DMS153 treated with DMSO at 0.1 percent for 48 hours (cell line): ENCODE results near the gene GSDME.

Experiments used
- DNase-seq: peaks from one replicate; lab custom pipeline; 2025; ENCODE audit not compliant: unreplicated experiment; lab: John Stamatoyannopoulos, UW

GSDME gene

DNA sequence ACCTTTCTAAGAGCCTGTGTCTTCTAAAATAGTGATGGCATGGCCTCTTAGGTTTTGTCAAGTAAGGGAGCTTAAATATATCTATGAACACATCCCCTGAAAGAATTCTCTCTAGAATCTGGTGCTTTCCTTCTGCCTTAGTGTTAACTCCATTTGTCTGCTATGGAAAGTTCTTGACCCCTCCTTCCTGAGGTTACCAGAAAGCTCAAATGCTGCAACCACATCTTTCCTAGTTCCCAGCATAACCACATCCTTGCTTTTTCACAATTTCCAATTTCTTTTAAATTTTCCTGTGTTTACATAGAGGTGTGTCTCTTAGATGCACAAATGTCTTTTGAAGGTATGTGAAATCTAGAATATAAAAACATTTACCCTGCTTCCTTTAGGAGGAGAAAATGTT, 16.4 kb upstream of the GSDME start:
- DNase-seq: no peak

DNA sequence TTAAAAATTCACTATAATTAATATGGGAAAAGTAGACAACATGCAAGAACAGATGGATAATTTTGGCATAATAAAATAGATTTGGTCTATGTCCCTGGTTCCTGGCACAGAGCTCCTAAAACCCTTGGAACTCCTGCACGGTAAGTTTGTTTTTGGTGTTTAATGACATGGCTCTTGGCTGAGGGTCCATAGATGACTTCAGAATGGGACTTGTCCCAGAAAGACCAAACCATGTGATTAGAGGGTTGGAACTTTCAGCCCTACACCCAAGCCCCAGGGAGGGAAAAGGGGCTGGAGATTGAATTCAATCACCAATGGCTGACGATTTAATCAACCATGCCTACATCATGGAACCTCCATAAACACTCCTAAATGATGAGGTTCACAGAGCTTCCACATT, 12.6 kb upstream of the GSDME start:
- no peak for DNase-seq

DNA sequence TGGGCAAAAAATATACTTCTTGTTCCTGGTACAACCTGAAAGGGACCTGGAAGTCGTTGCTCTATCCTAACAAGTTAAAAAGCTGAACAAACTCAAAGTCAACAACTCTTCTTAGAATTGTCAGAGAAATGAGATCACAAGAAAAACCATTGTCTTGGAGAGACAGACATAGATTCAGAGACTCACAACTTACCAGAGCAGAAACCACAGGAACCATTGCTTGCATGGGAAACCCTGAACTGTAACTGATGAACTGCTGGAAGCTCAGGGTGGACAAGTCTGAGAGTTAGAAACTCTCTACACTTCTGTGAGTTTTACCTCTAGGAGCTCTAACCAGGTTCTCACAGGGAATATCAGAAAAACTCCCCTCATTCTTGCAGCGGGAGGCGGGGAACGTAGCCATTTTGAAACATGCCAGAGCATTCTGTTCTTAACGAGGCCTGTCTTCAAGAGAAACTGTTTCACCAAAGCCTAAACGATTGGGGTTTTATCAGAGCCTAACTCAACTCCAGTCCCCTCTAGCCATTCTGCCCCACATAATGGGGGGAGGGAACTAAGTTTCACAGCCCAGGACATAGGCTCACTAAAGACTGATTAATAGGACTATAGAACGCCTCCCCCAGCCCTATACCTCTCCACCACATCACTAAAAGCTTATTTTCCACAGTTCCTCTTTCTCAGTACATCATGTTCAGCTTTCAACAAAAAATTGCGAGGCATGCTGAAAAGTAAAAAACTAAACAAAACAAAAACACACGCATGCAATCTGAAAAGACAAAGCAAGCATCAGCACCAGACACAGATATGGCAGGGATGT, 12.0 kb upstream of the GSDME start:
- DNase-seq: no peak

DNA sequence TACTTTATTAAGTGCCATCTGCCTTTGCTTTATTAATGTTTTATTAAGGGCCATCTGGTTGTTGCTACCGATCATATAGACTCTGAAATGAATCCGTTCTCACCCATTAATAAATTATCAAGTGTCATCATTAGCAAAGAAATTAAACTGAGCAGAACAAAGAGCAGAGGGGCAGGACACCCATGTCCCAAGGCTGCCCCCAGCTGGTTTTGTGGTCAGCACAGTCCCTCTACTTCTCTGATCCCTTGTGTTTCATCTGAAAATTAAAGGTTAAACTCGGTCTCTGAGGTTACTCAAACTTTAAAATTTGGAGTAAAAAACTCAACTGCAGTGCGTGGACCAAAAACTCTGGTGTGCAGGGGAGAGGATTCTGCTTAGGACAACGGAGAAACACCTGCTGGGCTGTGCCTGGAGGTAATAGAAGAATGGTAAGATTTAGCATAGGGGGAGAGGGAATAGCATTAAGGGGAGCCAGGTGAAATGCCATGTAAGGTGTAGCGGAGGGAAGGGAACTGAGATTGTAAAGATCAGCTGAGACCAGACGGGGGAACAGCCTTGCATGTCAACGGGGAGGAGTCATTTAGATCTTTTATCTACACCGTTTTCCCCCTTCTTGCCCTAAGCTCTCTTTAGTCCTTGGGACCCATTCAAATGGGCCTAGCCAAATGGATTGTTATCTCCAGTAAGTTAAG, 10.8 kb upstream of the GSDME start:
- DNase-seq: no peak

DNA sequence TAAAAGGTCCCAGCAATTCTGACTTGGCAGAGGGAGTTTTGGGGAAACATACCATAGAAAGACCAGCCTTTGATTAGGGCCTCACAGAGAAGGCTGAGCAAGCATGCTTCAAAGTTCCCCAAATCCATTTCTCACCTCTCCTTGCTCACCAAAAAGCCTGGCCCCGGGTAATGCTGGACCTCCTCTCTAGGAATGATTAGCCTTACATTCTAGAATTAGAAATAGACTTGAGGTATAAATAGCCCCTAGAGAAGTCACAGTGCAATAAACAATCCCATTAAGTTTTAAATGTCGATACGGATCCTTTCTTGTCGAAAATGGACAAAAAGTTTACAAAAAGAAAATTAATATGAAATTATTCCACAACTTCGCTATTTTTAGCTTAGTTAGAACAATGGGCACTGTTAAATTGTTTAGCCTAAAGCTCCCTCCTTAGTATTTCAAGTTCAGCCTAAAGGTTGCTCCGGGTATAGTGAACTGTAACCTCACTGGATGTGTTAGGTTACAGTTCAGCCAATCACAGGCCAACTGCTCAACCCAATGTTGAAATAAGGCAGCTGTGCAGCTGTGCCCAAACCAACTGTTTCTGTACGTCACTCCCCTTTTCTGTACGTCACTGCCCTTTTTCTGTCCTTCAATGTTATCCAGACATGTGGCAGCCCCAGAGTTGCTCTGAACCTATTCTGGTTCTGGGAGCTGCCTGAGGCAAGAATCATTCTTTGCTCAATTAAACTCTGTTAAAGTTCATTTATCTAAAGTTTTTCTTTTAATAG, 7.9 kb upstream of the GSDME start:
- DNase-seq: no peak

DNA sequence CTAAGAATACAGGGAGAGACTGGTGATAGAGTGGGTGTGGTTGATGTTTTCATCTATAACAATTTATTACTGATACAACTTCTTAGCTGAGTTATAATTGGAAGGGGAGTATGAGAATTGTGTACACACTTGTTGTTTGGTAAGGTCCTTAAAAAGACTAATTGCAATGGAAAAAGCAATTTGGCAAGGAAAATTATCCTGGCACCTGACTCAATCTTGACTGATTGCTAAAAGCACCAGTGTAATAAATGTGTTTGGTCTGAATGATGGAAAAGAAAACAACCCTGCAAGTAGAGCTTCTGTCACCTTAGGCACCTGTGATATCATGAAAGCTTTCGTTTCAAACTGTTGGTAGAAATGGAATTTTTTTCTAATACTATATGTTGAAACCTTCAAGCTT, 6.7 kb upstream of the GSDME start:
- DNase-seq: no peak

DNA sequence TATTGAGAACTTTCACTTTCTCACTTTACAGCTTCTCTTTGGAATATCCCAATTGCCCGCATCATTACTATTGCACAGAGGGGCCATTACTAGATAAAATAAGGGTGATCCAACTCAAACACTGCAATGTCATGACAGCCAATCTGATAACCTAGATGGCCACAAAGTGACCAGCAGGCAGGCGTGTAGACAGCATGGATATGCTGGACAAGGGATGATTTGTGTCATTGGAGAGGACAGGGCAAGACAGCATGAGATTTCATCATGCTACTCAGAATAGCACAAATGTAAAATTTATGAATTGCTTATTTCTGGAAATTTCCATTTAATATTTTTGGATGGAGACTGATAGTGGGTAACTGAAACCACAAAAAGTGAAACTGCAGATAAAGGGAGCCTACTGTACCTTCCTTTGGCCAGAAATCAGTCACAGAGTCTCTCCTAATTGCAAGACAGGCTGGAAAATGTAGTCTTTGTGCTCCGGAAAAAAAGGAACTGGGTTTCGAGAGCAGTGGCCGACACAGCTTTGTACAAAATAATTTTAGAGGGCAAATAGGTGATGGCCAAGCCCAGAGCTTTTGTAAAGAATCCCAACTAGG, 6.1 kb upstream of the GSDME start:
- no peak for DNase-seq

DNA sequence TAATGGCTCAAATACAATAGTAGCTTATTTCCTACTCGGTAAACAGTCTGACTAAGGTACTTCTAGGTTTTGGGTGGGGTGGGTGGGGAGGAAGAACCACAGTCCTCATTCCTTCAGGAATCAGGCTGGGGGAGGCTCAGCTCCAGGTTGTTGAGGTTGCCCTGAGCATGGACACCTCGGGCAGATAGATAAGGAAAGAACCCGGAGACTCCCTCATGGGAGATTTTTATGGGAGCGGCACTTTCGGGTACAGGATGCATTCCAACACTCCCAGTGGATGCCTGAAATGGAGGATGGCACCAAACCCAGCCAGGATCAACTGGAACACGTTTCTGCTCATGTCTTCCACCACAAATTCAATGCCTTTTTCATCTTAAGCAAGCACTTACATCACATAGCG, 5.5 kb upstream of the GSDME start:
- DNase-seq: no peak

DNA sequence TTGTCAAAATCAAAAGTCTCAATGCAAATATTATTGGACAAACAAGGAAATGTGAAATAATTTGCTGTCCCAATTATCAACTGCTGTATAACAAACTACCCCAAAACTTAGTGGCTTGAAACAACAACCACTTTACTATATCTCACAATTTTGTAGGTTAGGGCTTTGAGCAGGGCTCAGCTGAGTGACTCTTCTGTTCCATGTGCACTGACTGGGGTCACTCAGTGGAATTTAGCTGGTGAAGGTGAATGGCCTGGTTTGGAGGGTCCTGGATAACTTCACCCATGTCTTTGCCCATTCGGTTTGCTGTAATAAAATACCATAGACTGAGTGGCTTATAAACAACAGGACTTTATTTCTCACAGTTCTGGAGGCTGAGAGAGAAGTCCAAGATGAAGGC, 3.7 kb upstream of the GSDME start:
- DNase-seq: no peak

DNA sequence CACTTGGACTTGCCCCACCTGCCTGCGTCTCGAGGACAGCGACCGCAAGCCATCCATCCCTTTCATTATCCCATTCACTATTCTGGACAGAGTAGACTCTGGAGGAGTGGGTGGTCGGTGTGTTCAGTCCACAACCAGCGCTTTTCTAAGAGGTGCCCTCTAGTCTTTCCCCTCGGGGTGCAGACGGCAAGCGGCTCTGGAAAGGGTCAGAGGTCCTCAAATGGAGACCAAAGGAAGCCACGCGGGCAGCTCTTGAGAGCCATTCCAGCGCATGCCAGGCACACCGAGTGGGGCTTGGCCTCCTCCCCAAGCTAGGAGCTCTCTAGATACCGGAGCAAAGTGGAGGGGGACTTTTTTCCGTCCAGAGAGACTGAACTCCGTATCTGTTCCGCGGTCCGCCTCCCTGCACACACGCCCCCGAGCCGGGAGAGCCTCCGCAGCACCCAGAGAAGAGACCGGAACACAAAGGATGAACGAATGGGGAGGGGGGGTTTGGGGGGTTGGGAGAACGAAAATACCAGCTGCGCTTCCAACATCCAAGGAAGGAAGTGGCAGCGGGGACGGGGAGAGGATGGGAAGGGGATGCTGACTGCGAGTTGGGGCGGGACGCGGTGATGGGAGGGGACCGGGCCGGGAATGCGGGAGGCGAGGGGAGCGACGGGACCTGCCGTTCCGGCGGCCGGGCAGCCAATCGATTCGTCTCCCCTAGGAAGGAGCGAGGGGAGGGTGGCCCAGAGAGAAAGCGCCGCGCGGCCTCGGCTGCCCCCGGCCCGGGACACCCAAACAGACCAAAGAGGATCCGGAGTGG, 515 bp downstream of the GSDME start:
- DNase-seq: no peak

DNA sequence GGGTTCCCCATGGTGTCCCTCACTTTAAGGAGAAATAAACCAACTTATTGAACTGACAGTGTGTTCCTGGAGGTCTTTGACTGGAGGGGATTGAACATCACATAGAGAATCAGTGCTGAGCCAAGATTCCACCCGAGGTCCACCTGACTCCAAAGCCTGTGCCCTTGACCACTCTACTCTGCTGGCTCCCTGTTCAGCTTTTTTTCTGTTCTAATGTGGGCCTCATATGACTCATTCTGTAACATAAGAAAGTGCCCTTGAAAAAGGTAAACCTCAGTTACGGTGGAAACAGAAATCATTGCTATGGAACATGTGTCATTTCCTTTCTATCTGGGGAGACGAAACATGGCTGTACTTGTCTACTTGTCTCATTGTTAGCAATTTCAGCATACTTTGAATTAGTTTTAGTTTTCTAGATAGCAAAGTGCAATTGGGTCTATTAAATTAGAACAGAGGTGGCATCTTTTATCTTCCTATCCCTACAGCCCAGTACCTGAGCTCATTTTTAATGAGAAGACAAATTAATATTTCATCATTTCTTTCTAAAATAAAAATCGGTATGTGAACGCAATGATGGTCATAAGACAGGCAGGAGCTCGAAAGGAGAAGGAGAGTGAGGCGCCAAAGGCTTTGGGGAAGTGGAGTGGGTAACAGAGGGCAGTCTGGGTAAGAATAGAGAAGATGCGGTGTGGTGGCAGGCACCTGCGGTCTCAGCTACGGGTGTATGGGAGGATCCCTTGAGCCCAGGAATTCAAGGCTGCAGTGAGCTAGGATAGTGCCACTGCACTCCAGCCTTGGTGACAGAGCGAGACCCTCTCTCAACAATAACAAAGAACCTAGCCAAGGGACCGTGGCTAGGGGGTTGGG, 1.5 kb downstream of the GSDME start:
- DNase-seq: no peak

DNA sequence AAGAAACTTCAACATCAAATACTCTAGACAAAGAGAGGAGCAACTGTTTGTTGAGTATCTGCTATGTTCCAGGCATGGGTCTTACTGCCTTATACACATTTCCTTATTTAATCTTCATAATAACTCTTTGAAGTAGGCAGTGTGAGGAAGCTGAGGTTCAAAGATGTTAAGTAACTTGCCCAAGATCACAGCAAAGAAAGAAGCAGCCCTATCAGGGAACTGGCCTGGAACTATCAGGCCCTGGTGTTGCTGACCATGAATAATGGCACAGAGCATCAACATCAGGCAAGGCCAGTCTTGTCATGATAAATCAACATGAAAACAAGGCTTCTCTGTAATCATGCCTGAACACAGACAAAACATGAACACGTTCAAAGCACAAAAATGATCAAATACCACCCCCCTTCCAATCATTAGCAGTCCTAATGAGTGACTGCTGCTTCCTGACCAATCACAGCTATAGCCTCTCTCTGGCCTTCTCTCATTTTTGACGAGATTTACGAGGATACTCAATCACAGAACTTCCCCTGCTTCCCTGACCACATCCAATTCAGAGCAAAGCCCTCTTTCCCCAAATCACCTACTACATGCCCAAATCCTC, 2.3 kb downstream of the GSDME start:
- no peak for DNase-seq

DNA sequence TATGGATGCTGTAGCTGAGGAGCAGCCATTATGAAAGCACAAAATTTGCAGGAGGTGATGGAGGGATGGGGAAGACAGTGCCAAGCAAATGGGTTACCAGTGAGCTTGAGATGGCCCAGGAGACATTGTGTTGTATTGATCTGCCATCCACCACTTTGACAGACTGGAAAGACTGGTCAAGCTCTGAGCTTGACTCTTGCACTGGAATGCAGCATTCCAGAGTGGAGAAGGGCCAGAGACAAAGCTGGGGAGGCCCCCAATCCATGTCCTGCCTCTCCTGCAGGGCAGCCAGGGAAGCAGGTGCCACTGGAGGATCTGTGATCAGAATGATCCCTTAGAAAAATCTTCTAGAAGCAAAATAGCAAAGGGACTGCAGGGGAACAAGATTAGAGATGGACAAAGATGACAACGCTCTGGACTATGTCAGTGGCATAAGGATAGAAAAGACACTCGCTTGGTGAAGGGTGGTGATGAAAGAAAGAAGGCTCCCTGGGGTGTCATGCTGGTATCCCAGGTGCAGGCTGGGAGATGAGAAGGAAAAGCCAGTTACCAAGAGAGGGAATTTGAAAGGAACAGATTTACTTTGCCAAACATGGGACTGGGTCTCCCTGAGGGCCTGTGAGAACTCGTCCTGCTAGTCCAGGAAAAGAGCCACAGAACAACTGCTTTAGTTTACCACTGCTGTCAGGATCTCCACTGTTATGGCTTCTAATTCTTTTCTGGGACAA, 5.0 kb downstream of the GSDME start:
- DNase-seq: no peak

DNA sequence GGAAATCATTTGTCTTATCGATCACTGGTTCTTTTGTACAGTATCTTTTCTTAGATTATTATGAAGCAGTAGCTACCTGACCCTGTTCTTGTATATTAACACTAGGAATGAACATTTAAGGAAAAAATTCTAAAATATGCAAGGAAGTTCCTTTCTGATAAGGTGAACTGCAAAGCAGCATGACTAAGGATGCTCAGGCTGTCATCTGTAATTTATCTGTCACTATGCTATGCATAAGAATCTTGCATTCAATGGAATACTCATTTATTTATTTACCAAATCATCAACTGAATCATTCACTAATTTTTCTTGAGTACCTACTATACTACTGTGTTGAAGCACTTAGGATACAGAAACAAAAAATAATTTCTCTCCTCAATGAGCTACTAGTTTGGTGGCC, 5.8 kb downstream of the GSDME start:
- DNase-seq: no peak

DNA sequence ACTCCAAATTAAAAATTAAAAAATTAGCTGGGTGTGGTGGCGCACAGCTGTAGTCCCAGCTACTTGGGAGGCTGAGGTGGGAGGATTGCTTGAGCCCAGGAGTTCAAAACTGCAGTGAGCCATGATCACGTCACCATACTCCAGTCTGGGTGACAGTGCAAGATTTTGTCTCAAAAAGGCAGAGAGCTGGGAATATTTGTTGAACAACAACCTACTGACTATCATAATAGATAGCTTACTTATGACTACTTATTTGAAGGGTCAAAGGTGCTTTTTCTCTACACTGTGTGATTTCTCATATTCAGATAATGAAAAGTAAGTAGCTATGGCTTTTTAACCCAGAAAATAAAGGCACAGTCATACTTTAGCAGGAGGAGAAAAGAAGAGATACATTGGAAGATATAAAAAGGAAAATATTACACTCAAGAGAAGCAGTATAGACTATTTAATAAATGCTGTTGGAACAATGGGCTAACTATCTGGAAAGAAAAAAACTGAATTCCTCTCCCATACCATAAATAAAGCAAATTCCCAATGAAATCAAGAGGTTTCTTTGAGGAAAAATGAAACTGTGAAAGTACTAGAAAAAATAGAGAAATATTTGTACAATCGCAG, 6.7 kb downstream of the GSDME start:
- no peak for DNase-seq

DNA sequence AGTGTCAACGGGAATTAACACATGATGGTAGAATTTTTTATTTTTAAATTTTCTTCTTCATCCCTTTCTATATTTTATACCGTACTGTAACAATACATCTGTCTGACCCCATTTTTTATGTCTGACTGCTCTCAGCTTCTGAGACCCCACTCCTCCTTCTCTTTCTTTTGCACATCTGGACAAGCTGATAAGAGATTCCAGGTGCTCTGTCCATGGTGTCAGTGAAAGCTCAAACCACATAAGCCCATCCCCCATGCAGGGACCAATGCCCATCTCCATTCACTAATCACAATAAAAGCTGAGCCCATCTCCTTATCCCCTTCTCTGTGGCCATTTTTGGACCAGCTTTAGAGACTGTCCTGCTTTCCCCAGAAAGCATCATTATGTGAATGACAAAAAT, 8.7 kb downstream of the GSDME start:
- no peak for DNase-seq

DNA sequence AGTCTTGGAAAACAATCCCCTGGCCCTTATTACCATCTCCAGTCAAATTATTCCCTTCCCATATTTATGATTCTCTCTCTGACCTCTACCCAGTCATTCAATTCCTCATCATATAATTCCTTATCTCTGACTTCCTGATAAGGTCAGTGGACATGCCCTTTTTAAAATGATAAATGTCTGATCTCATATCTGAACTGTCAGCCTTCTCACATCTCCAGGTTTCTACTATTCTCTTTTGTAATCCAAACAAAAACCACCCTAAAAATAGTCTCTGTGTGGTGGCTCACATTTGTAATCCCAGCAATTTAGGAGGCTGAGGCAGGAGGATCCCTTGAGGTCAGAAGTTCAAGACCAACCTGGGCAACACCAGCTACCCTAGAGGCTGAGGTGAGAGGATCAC, 11.9 kb downstream of the GSDME start:
- no peak for DNase-seq

DNA sequence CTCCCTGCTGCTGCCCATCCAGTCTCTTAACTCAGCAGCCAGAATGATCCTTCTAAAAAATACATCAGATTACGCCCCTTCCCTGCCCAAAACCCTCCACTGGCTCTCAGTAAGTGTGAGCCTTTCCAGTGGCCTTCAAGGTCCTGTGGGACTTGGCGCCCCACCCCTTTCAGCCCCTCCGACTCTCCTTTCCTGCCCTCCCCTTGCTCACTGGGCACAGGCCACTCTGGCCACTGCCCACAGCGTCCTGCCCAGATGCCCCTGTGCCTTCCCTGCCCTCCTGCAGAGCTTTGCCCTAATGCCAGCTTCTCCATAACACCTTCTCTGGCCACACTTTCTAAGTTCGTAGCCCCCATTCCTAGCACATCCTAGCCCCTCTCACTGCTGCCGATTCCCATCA, 13.8 kb downstream of the GSDME start:
- no peak for DNase-seq
